GM12878 (cell line): ENCODE measurements around the gene YEATS2. TPM values are rescaled to one million over a fixed set of nuclear protein-coding genes. Genes with fewer than 3 reads are reported as not detected.

Experiments
- ATAC-seq: fragments of 200-7000 bp; cut with Tn5 transposase; 3 replicates; pipeline ENCODE4 v1.9.1; 2020; ENCODE audit warnings: mild to moderate bottlenecking, moderate library complexity
- BruUV-seq: library from RNA; stranded (reverse); fragments of 400-500 nt; replicated peaks from 2 replicates; lab custom pipeline; 2021; lab: Mats Ljungman, UMichigan
- CTCF ChIA-PET: fragments of 300-600 bp; sonication (Branson Sonifier 250); formaldehyde crosslinking; extraction: SDS; loops from one replicate; lab custom pipeline; 2021; ENCODE audit warnings: inconsistent platforms; lab: Yijun Ruan, JAX
- POLR2A ChIA-PET: fragments of 350-600 bp; formaldehyde crosslinking; extraction: SDS; loops from one replicate; lab custom pipeline; 2021; ENCODE audit warnings: inconsistent platforms; lab: Charles Lee
- RAD21 ChIA-PET: fragments of 300-600 bp; sonication (Branson Sonifier 250); formaldehyde crosslinking; loops from one replicate; lab custom pipeline; 2023; ENCODE audit warnings: antibody characterized with exemption; ENCODE audit not compliant: unreplicated experiment; lab: Charles Lee
- SMC1A ChIA-PET: fragments of 300-600 bp; sonication (Branson Sonifier 250); formaldehyde crosslinking; loops from one replicate; lab custom pipeline; 2023; ENCODE audit not compliant: unreplicated experiment, uncharacterized antibody; lab: Charles Lee
- DNase-seq: peaks from one replicate; pipeline ENCODE4 v3.0.0-alpha.2; 2011; ENCODE audit warnings: low read depth, low spot score
- FAIRE-seq: peaks from 3 replicates; lab custom pipeline; 2011; peaks lifted over from hg19 to GRCh38; lab: Jason Lieb, UNC
- H2AFZ ChIP-seq: 2 replicates; pipeline ENCODE4 v1.6.0; 2011; ENCODE audit warnings: low read depth, low read length, control low read depth; ENCODE audit not compliant: control insufficient read depth
- H3K27ac ChIP-seq: 2 replicates; pipeline ENCODE4 v1.5.1; 2011; ENCODE audit warnings: control low read depth; ENCODE audit not compliant: control insufficient read depth, insufficient read depth
- H3K27me3 ChIP-seq, 2 experiments: replicated peaks in 1 of 2; 2 replicates each; pipeline versions ENCODE4 v1.6.0 to v1.6.1; 2011; ENCODE audit warnings: low read length in 1 of 2; ENCODE audit not compliant: control insufficient read depth in 2 of 2, insufficient read depth in 2 of 2
- H3K36me3 ChIP-seq, 2 experiments: 2 replicates each; pipeline ENCODE4 v1.5.1; 2011; ENCODE audit warnings: low read length in 1 of 2; ENCODE audit not compliant: control insufficient read depth in 2 of 2, insufficient read depth in 2 of 2
- H3K4me1 ChIP-seq: 2 replicates; pipeline ENCODE4 v1.6.1; 2011; ENCODE audit warnings: mild to moderate bottlenecking, low read length, moderate library complexity, mixed read lengths; ENCODE audit not compliant: control insufficient read depth, insufficient read depth
- H3K4me2 ChIP-seq: 2 replicates; pipeline ENCODE4 v1.6.0; 2011; ENCODE audit warnings: control low read depth; ENCODE audit not compliant: control insufficient read depth, insufficient read depth
- H3K4me3 ChIP-seq: fragments of 200-600 bp; sonication (generic); 2 replicates; pipeline ENCODE4 v1.5.1; 2016
- H3K79me2 ChIP-seq: 2 replicates; pipeline ENCODE4 v1.6.0; 2011; ENCODE audit warnings: low read length; ENCODE audit not compliant: control insufficient read depth, insufficient read depth
- H3K9ac ChIP-seq: 2 replicates; pipeline ENCODE4 v1.8.0; 2011; ENCODE audit warnings: low read length, control low read depth, mixed read lengths; ENCODE audit not compliant: control insufficient read depth, insufficient read depth
- H3K9me3 ChIP-seq: replicated peaks from 3 replicates; pipeline ENCODE4 v1.5.1; 2011; ENCODE audit warnings: mild to moderate bottlenecking, low read length; ENCODE audit not compliant: control insufficient read depth, insufficient read depth
- H4K20me1 ChIP-seq: 2 replicates; pipeline ENCODE4 v1.6.0; 2011; ENCODE audit not compliant: control insufficient read depth, insufficient read depth
- ATF7 ChIP-seq: fragments of 450-650 bp; IDR thresholded peaks from 2 replicates; pipeline ENCODE4 v1.6.1; 2016; ENCODE audit warnings: low read depth, mild to moderate bottlenecking
- CHD4 ChIP-seq: fragments of 200-600 bp; sonication (generic); IDR thresholded peaks from 2 replicates; pipeline ENCODE4 v1.6.1; 2016; ENCODE audit warnings: mild to moderate bottlenecking
- E2F8 ChIP-seq: fragments of 450-650 bp; IDR thresholded peaks from 2 replicates; pipeline ENCODE4 v1.6.1; 2018; ENCODE audit warnings: mild to moderate bottlenecking, low read depth, moderate library complexity; ENCODE audit not compliant: partially characterized antibody
- EED ChIP-seq: sonication (generic); IDR thresholded peaks from 2 replicates; pipeline ENCODE4 v1.6.1; 2016; ENCODE audit warnings: antibody characterized with exemption, low read depth
- FOXK2 ChIP-seq: fragments of 450-650 bp; IDR thresholded peaks from 2 replicates; pipeline ENCODE4 v1.6.1; 2017; ENCODE audit warnings: mild to moderate bottlenecking, moderate library complexity
- GATAD2B ChIP-seq: fragments of 450-650 bp; conservative IDR thresholded peaks from 2 replicates; pipeline ENCODE4 v1.6.1; 2017; ENCODE audit warnings: low read depth, mild to moderate bottlenecking, moderate library complexity
- RAD51 ChIP-seq: fragments of 450-650 bp; IDR thresholded peaks from 2 replicates; pipeline ENCODE4 v1.6.1; 2016; ENCODE audit warnings: moderate library complexity, mild to moderate bottlenecking, inconsistent platforms
- RUNX3 ChIP-seq: IDR thresholded peaks from 2 replicates; pipeline ENCODE4 v1.6.1; 2012; ENCODE audit warnings: low read length, inconsistent platforms
- SKIL ChIP-seq: fragments of 450-650 bp; IDR thresholded peaks from 2 replicates; pipeline ENCODE4 v1.6.1; 2017; ENCODE audit warnings: mild to moderate bottlenecking, low read depth, inconsistent platforms; ENCODE audit not compliant: poor library complexity, severe bottlenecking
- YY1 ChIP-seq: IDR thresholded peaks from 2 replicates; pipeline ENCODE4 v1.6.1; 2011; ENCODE audit warnings: low read depth, mild to moderate bottlenecking, low read length
- ZBTB33 ChIP-seq: fragments of 450-650 bp; IDR thresholded peaks from 2 replicates; pipeline ENCODE4 v1.6.1; 2017; ENCODE audit warnings: mild to moderate bottlenecking
- ZBTB40 ChIP-seq: fragments of 450-650 bp; IDR thresholded peaks from 2 replicates; pipeline ENCODE4 v1.6.1; 2016; ENCODE audit warnings: mild to moderate bottlenecking, moderate library complexity, borderline replicate concordance
- ZNF207 ChIP-seq: fragments of 450-650 bp; IDR thresholded peaks from 2 replicates; pipeline ENCODE4 v1.6.1; 2014; ENCODE audit warnings: antibody characterized with exemption, mild to moderate bottlenecking, borderline replicate concordance
- WGBS: methylation state at CpG from one replicate; pipeline ENCODE4 v1.1.6; 2016; ENCODE audit warnings: low lambda C conversion rate; ENCODE audit not compliant: insufficient replicate concordance, insufficient coverage; ENCODE audit errors: missing lambda C conversion rate; 5-methylcytosine and 5-hydroxymethylcytosine counted together
- in situ Hi-C: fragments of 300-500 bp; cut with MboI; formaldehyde crosslinking; loops from 9 replicates; pipeline ENCODE4 v1.14.3; 2018; ENCODE audit warnings: mixed read lengths
- intact Hi-C: fragments of 100-400 bp; cut with micrococcal nuclease; formaldehyde crosslinking; loops from one replicate; pipeline ENCODE4 v1.14.2; 2022; ENCODE audit not compliant: unreplicated experiment
- polyA plus RNA-seq, 11 experiments: library from polyadenylated mRNA; depleted of rRNA in 4 of 11; unstranded in 6 of 11; stranded (reverse) in 5 of 11; fragments of >200 nt; fragmentation: Nextera tagmentation in 4 of 11; fragmentation: Illumina TruSeq in 1 of 11; extraction: Ambion mirVana in 4 of 11; extraction: Trizol in 1 of 11; gene quantifications; 1 replicate in 1 of 11; 2 replicates in 10 of 11; pipeline versions ENCODE4 v1.2.1 to v1.2.3, GENCODE V29; 2011 to 2016; ENCODE audit warnings: inconsistent platforms in 2 of 11, missing spikeins in 2 of 11, low read depth in 1 of 11
- total RNA-seq, 4 experiments: library from RNA; depleted of rRNA in 3 of 4; stranded (reverse); fragments of >200 nt in 3 of 4; fragmentation: Illumina TruSeq in 1 of 4; extraction: Trizol in 1 of 4; gene quantifications; 2 replicates each; pipeline versions ENCODE4 v1.2.1 to v1.2.3, GENCODE V29; 2013 to 2021

YEATS2 gene
- total and polyA plus RNA-seq, 10 of the 15 experiments (the other 5 are each of a cell fraction or from before 2014, with no cell fraction given), result 1.9 to 65.3 (median 25.8) TPM

- TF ChIP-seq FOXK2, result no peak
- TF ChIP-seq YY1, result no peak
- TF ChIP-seq CHD4, result no peak
- TF ChIP-seq ZNF207, result no peak
- TF ChIP-seq ATF7, result no peak
- TF ChIP-seq RUNX3, result no peak
- no peak for TF ChIP-seq GATAD2B
These were observed 96.9 kb downstream of the YEATS2 start (continued) for GRCh38 chr3:183794452-183794851.

- FAIRE-seq, result no peak
- H3K9me3 ChIP-seq, result no peaks in the 10 kb centered on the region
- H3K4me2 ChIP-seq, result no peak overlapping the region
- H4K20me1 ChIP-seq, result no peaks in the 10 kb centered on the region
- DNase-seq, result no peak
- SMC1A ChIA-PET, result interaction anchor here (1.0 kb wide), 1 partner anchor 91 kb away, joined by 3 read pairs; no protein-coding TSS in a partner anchor
- POLR2A ChIA-PET, result no interaction called here
- in situ Hi-C loops, result no loop called here
- no TSS peak for BruUV-seq
- CTCF ChIA-PET, result interaction anchor here (0.7 kb wide), 1 partner anchor 26 kb away, joined by 3 read pairs; no protein-coding TSS in a partner anchor
- H3K27ac ChIP-seq, result no peak overlapping the region
- no peaks in the 10 kb centered on the region for H3K4me1 ChIP-seq
- peaks cover 5 to 31% of the 10 kb centered on the region in 2 experiments for H3K36me3 ChIP-seq
- RAD21 ChIA-PET, result no interaction called here
- no peak overlapping the region for H2AFZ ChIP-seq
- H3K27me3 ChIP-seq, result no peaks in the 10 kb centered on the region
- no peaks in the 10 kb centered on the region for H3K79me2 ChIP-seq
- H3K4me3 ChIP-seq, result no peak overlapping the region
- intact Hi-C loops, result no loop called here
- no peak for ATAC-seq
- 97% methylated on average over 6 of the region's 6 CpGs for WGBS
- no peak overlapping the region for H3K9ac ChIP-seq
- TF ChIP-seq ZBTB40 (no peak), SKIL (no peak), EED (no peak), E2F8 (no peak), RAD51 (no peak), ZBTB33 (no peak)
These were observed 98.8 kb downstream of the YEATS2 start for GRCh38 chr3:183796372-183796771.
